Right lobe of liver (tissue), 4 donors: ENCODE measurements around the gene CACNA2D1.

Source experiments
- CTCF ChIP-seq, 4 donors: fragments of 200-600 bp in 3 of 4; fragments of 450-650 bp in 1 of 4; IDR thresholded peaks; one replicate each; pipeline versions ENCODE4 v1.5.1 to v1.8.0; 2016 to 2022; ENCODE audit warnings: antibody characterized with exemption in 4 of 4, mild to moderate bottlenecking in 2 of 4
- POLR2A ChIP-seq: fragments of 450-650 bp; IDR thresholded peaks from one replicate; pipeline ENCODE4 v1.6.1; 2017; ENCODE audit warnings: antibody characterized with exemption, mild to moderate bottlenecking
- donor health status: DM: no; HTN: no; CAD: no.
- donor health status: DM: no; HTN: no; CAD: no.
- donor health status: DM: no; HTN: yes; CAD: no.

DNA sequence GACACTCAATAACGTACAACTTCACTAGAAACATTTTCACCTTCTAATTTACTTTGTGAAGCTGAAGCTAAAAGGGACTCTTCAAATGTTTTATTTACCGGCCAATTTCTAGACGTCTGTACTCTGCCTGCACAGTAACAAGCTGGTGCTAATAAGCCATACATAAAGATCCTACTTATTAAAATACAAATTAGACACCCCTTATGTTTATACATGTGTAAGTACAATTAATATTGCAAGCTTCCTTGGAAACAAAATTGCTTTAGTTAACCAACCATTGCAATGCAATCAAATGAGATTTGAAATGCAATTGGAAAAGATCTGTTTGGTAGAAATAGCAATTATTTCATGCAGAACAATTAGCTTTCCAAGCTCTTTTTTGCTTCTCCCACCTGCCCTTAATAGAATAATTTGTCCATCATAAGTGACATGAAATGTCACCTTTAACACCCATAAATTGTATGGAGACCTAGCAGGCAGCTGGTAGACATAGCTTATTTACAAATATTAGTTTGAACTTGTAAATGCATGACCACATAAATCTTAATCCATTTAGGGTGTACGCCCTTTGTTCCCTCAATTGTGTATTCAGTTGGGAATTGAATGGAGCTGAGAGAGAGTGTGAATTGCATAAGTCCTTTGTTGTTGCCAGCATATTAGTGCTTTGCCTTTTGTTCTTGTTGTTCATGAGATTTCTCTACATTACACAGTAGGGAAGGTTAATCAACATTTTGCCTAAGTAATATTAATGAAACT is 277.1 kb downstream of the CACNA2D1 start:
- TF ChIP-seq CTCF (IDR thresholded peaks at IDR 0.05) (no peak), POLR2A (no peak)
